Heart right ventricle (tissue), 16 donors: ENCODE data around the gene ZNF423. TPM values are rescaled to one million over a fixed set of nuclear protein-coding genes. Genes with fewer than 3 reads are reported as not detected.

ENCODE experiments used
- ATAC-seq, 8 donors: fragments of 200-7000 bp; cut with Tn5 transposase; one replicate each; pipeline ENCODE4 v1.9.1; 2020; ENCODE audit warnings: mild to moderate bottlenecking in 8 of 8, moderate library complexity in 8 of 8, moderate number of reproducible peaks in 1 of 8
- DNase-seq, 2 donors: peaks; one replicate each; pipeline ENCODE4 v3.0.0-alpha.2; 2020
- H3K27ac ChIP-seq, 10 donors: fragments of 200-600 bp; sonication (generic) in 2 of 10; one replicate each; pipeline versions ENCODE4 v1.5.0 to v1.8.0; 2020 to 2022; ENCODE audit warnings: mild to moderate bottlenecking in 3 of 10
- H3K27me3 ChIP-seq, 7 donors: fragments of 200-600 bp; one replicate each; pipeline ENCODE4 v1.8.0; 2021 to 2022; ENCODE audit warnings: mild to moderate bottlenecking in 2 of 7
- H3K36me3 ChIP-seq, 9 donors: fragments of 200-600 bp; sonication (generic) in 1 of 9; one replicate each; pipeline versions ENCODE4 v1.5.0 to v1.8.0; 2020 to 2022; ENCODE audit warnings: mild to moderate bottlenecking in 2 of 9
- H3K4me1 ChIP-seq, 9 donors: fragments of 200-600 bp; sonication (generic) in 1 of 9; one replicate each; pipeline versions ENCODE4 v1.5.0 to v1.8.0; 2020 to 2022; ENCODE audit warnings: mild to moderate bottlenecking in 4 of 9
- H3K4me3 ChIP-seq, 10 donors: fragments of 200-600 bp; sonication (generic) in 2 of 10; one replicate each; pipeline versions ENCODE4 v1.5.0 to v1.8.0; 2020 to 2022; ENCODE audit warnings: mild to moderate bottlenecking in 7 of 10, moderate library complexity in 2 of 10
- H3K9me3 ChIP-seq, 11 donors: fragments of 200-600 bp in 10 of 11; sonication (generic) in 2 of 11; one replicate each; pipeline versions ENCODE4 v1.5.0 to v1.8.0; 2013 to 2022; ENCODE audit warnings: mild to moderate bottlenecking in 2 of 11, control low read depth in 1 of 11, moderate library complexity in 1 of 11
- CTCF ChIP-seq, 9 donors: fragments of 200-600 bp; sonication (generic) in 2 of 9; IDR thresholded peaks; one replicate each; pipeline versions ENCODE4 v1.5.0 to v1.8.0; 2021 to 2022; ENCODE audit warnings: antibody characterized with exemption in 9 of 9, mild to moderate bottlenecking in 5 of 9, moderate library complexity in 1 of 9
- WGBS, 2 donors: extraction: QIAGEN DNeasy Blood & Tissue Kit; methylation state at CpG; one replicate each; pipeline ENCODE4 v1.1.7; 2013; ENCODE audit warnings: inconsistent platforms in 1 of 2; 5-methylcytosine and 5-hydroxymethylcytosine counted together
- intact Hi-C, 10 donors: fragments of 100-400 bp; cut with DNase I; formaldehyde crosslinking; loops; one replicate each; pipeline versions ENCODE4 v1.11.1 to v1.14.2; 2022
- polyA plus RNA-seq, 2 donors: library from polyadenylated mRNA; stranded (reverse); fragments of 200-250 nt; gene quantifications; one replicate each; pipeline ENCODE4 v1.2.3, GENCODE V29; 2013
- total RNA-seq, 10 donors: library from RNA; stranded (reverse); fragmentation: NEBNext Ultra II Directional in 3 of 10; extraction: Animal tissue kit (Norgen Biotek cat#: 25700) in 3 of 10; gene quantifications; one replicate each; pipeline versions ENCODE4 v1.2.1 to v1.2.4, GENCODE V29; 2021 to 2023
- donor health status: Arrhythmogenic right ventricular cardiomyopathy.
- donor health status: ischemic (EF 13 %, LVEDD 7.1; RV severe dilation, severe dysfunction).
- donor health status: healthy with polysubstance abuse.
- donor health status: DM: no; HTN: yes; CAD: no.
- donor health status: DM: no; HTN: no; CAD: no.
- donor health status: ischemic (EF 25% LVEDD 6.9; RV normal size, moderate dysfunction).
- donor health status: ischemic (EF 25% LVEDD 5.7; RV mildly dilated, moderate dysfunction).
- donor health status: healthy.
- donor health status: DM: yes; HTN: yes; CAD: no.
- donor health status: Ischemic cardiomyopathy.
- donor health status: ischemic (EF 35%, LVEDD 5.7; RV mildly dilated, moderate dysfunction).
- donor health status: nonischemic (EF 11% LVEDD 7.7; RV severe dilation, severe dysfunction).
- donor health status: DM: yes; HTN: yes; CAD: no.
- donor health status: PGD.
- donor health status: ischemic (EF 29% LVEDD 5.4; RV normal size, mild dysfunction).
- donor health status: nonischemic (EF 23%, LVEDD 6.1; RV moderate dilation, normal function).

Gene ZNF423
- total and polyA plus RNA-seq, 12 donors = 2.6 to 10.6 (median 7.0) TPM

- H3K27me3 ChIP-seq = no peaks in the 10 kb centered on the region
- intact Hi-C loops = no loop called here
- H3K36me3 ChIP-seq = no peaks in the 10 kb centered on the region
- no peak for DNase-seq
- ATAC-seq = no peak
- no peak for TF ChIP-seq CTCF (IDR thresholded peaks at IDR 0.05)
- H3K27ac ChIP-seq = no peak overlapping the region
- H3K4me3 ChIP-seq = no peak overlapping the region
- H3K9me3 ChIP-seq = no peaks in the 10 kb centered on the region
- 94% methylated on average over 13 of the region's 13 CpGs for whole genome bisulfite sequencing, 2 donors
- no peaks in the 10 kb centered on the region for H3K4me1 ChIP-seq
Observed at GRCh38 chr16:49502136-49502881, 353.6 kb downstream of the ZNF423 start.

DNA sequence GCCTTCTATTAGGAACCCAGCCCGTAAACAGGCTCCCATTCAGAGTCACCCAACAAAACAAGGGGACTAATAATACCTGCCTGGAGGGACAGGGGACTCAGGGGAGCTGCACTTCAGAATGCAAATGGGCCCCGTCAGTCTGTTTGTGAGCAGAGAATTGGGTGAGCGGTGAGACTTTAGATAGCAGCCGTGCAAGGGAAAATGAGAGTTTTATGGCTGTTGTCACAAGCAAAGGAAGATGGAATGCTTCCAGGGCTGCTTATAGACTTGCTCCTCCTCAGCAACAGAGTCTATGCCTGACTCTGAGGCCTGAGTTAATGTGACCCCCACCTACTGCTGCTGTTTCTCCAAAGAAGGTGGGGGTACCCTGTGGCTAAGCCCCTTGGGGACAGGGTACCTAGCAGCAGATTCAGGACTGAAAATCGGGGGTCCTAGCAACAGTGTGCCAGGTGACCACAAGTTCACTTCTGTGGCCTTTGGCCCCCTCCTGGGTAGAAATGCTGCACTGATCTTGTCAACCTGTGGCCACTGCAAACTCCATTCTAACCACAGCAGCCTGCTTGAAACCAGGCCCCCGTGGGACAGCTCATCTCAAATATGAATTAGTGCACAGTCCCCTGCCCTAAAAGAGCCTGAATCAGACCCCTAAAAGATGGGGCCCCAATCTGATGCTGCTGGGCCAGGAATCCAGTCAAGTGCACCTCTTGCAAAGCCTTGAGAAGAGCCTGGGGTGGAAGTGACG is 355.9 kb downstream of the ZNF423 start:
- no peaks in the 10 kb centered on the region for H3K4me1 ChIP-seq
- 93 to 96% methylated on average over 7 of the region's 7 CpGs for WGBS, 2 donors
- no peak overlapping the region for H3K4me3 ChIP-seq
- intact Hi-C loops = loop anchor here in 7 of 10 donors (10.0 kb wide), 5 partner anchors 95 to 415 kb away; partner anchors contain the start of gene ZNF423 (in 1 of the 7)
- no peak overlapping the region for H3K27ac ChIP-seq
- no peak for DNase-seq
- no peaks in the 10 kb centered on the region for H3K36me3 ChIP-seq
- TF ChIP-seq CTCF (IDR thresholded peaks at IDR 0.05) = no peak
- no peak for ATAC-seq
- no peaks in the 10 kb centered on the region for H3K27me3 ChIP-seq
- no peaks in the 10 kb centered on the region for H3K9me3 ChIP-seq

GRCh38 chr16:49499414-49499785 is 356.5 kb downstream of the ZNF423 start:
- H3K36me3 ChIP-seq = no peaks in the 10 kb centered on the region
- H3K27ac ChIP-seq = no peak overlapping the region
- no peaks in the 10 kb centered on the region for H3K4me1 ChIP-seq
- TF ChIP-seq CTCF (IDR thresholded peaks at IDR 0.05) = no peak
- ATAC-seq (no peak), DNase-seq (no peak)
- WGBS, 2 donors = 83 to 91% methylated on average over 10 of the region's 10 CpGs
- intact Hi-C loops = loop anchor here in 7 of 10 donors (10.0 kb wide), 5 partner anchors 95 to 415 kb away; partner anchors contain the start of gene ZNF423 (in 1 of the 7)
- H3K9me3 ChIP-seq = no peaks in the 10 kb centered on the region
- no peaks in the 10 kb centered on the region for H3K27me3 ChIP-seq
- H3K4me3 ChIP-seq = no peak overlapping the region

- TF ChIP-seq CTCF (IDR thresholded peaks at IDR 0.05) = no peak
- Histone ChIP-seq H3K36me3 (no peaks in the 10 kb centered on the region), H3K9me3 (no peaks in the 10 kb centered on the region), H3K4me3 (no peak overlapping the region), H3K27ac (no peak overlapping the region), H3K27me3 (no peaks in the 10 kb centered on the region), H3K4me1 (no peaks in the 10 kb centered on the region)
- intact Hi-C loops = loop anchor here in 7 of 10 donors (10.0 kb wide), 5 partner anchors 96 to 416 kb away; partner anchors contain the start of gene ZNF423 (in 1 of the 7)
- ATAC-seq = no peak
- DNase-seq = no peak
- 60 to 74% methylated on average over 20 of the region's 20 CpGs for WGBS, 2 donors
Observed at GRCh38 chr16:49498666-49499413, 357.1 kb downstream of the ZNF423 start.
